GM12878 (cell line): ENCODE measurements around the gene SLCO3A1. TPM values are rescaled to one million over a fixed set of nuclear protein-coding genes. Genes with fewer than 3 reads are reported as not detected.

Source experiments
- ATAC-seq: fragments of 200-7000 bp; cut with Tn5 transposase; 3 replicates; pipeline ENCODE4 v1.9.1; 2020; ENCODE audit warnings: mild to moderate bottlenecking, moderate library complexity
- BruUV-seq: library from RNA; stranded (reverse); fragments of 400-500 nt; replicated peaks from 2 replicates; lab custom pipeline; 2021; lab: Mats Ljungman, UMichigan
- CTCF ChIA-PET: fragments of 300-600 bp; sonication (Branson Sonifier 250); formaldehyde crosslinking; extraction: SDS; loops from one replicate; lab custom pipeline; 2021; ENCODE audit warnings: inconsistent platforms; lab: Yijun Ruan, JAX
- POLR2A ChIA-PET: fragments of 350-600 bp; formaldehyde crosslinking; extraction: SDS; loops from one replicate; lab custom pipeline; 2021; ENCODE audit warnings: inconsistent platforms; lab: Charles Lee
- RAD21 ChIA-PET: fragments of 300-600 bp; sonication (Branson Sonifier 250); formaldehyde crosslinking; loops from one replicate; lab custom pipeline; 2023; ENCODE audit warnings: antibody characterized with exemption; ENCODE audit not compliant: unreplicated experiment; lab: Charles Lee
- SMC1A ChIA-PET: fragments of 300-600 bp; sonication (Branson Sonifier 250); formaldehyde crosslinking; loops from one replicate; lab custom pipeline; 2023; ENCODE audit not compliant: unreplicated experiment, uncharacterized antibody; lab: Charles Lee
- DNase-seq: peaks from one replicate; pipeline ENCODE4 v3.0.0-alpha.2; 2011; ENCODE audit warnings: low read depth, low spot score
- FAIRE-seq: peaks from 3 replicates; lab custom pipeline; 2011; peaks lifted over from hg19 to GRCh38; lab: Jason Lieb, UNC
- H2AFZ ChIP-seq: 2 replicates; pipeline ENCODE4 v1.6.0; 2011; ENCODE audit warnings: low read depth, low read length, control low read depth; ENCODE audit not compliant: control insufficient read depth
- H3K27ac ChIP-seq: 2 replicates; pipeline ENCODE4 v1.5.1; 2011; ENCODE audit warnings: control low read depth; ENCODE audit not compliant: control insufficient read depth, insufficient read depth
- H3K27me3 ChIP-seq, 2 experiments: replicated peaks in 1 of 2; 2 replicates each; pipeline versions ENCODE4 v1.6.0 to v1.6.1; 2011; ENCODE audit warnings: low read length in 1 of 2; ENCODE audit not compliant: control insufficient read depth in 2 of 2, insufficient read depth in 2 of 2
- H3K36me3 ChIP-seq, 2 experiments: 2 replicates each; pipeline ENCODE4 v1.5.1; 2011; ENCODE audit warnings: low read length in 1 of 2; ENCODE audit not compliant: control insufficient read depth in 2 of 2, insufficient read depth in 2 of 2
- H3K4me1 ChIP-seq: 2 replicates; pipeline ENCODE4 v1.6.1; 2011; ENCODE audit warnings: mild to moderate bottlenecking, low read length, moderate library complexity, mixed read lengths; ENCODE audit not compliant: control insufficient read depth, insufficient read depth
- H3K4me2 ChIP-seq: 2 replicates; pipeline ENCODE4 v1.6.0; 2011; ENCODE audit warnings: control low read depth; ENCODE audit not compliant: control insufficient read depth, insufficient read depth
- H3K4me3 ChIP-seq: fragments of 200-600 bp; sonication (generic); 2 replicates; pipeline ENCODE4 v1.5.1; 2016
- H3K79me2 ChIP-seq: 2 replicates; pipeline ENCODE4 v1.6.0; 2011; ENCODE audit warnings: low read length; ENCODE audit not compliant: control insufficient read depth, insufficient read depth
- H3K9ac ChIP-seq: 2 replicates; pipeline ENCODE4 v1.8.0; 2011; ENCODE audit warnings: low read length, control low read depth, mixed read lengths; ENCODE audit not compliant: control insufficient read depth, insufficient read depth
- H3K9me3 ChIP-seq: replicated peaks from 3 replicates; pipeline ENCODE4 v1.5.1; 2011; ENCODE audit warnings: mild to moderate bottlenecking, low read length; ENCODE audit not compliant: control insufficient read depth, insufficient read depth
- H4K20me1 ChIP-seq: 2 replicates; pipeline ENCODE4 v1.6.0; 2011; ENCODE audit not compliant: control insufficient read depth, insufficient read depth
- BHLHE40 ChIP-seq, 2 experiments: fragments of 450-650 bp in 1 of 2; IDR thresholded peaks; 2 replicates each; pipeline ENCODE4 v1.6.1; 2011 to 2017; ENCODE audit warnings: low read depth in 2 of 2, borderline replicate concordance in 1 of 2, improper control_type of control experiment in 1 of 2, low read length in 1 of 2, mild to moderate bottlenecking in 1 of 2
- CHD4 ChIP-seq: fragments of 200-600 bp; sonication (generic); IDR thresholded peaks from 2 replicates; pipeline ENCODE4 v1.6.1; 2016; ENCODE audit warnings: mild to moderate bottlenecking
- MYB ChIP-seq: fragments of 150-350 bp; IDR thresholded peaks from 2 replicates; pipeline ENCODE4 v1.6.1; 2014; ENCODE audit warnings: mild to moderate bottlenecking, low read depth, low read length, borderline replicate concordance
- NRF1 ChIP-seq: conservative IDR thresholded peaks from 2 replicates; pipeline ENCODE4 v1.6.1; 2011; ENCODE audit warnings: mild to moderate bottlenecking, low read depth, low read length, improper control_type of control experiment
- REST ChIP-seq: IDR thresholded peaks from 2 replicates; pipeline ENCODE4 v1.6.1; 2012; ENCODE audit warnings: mild to moderate bottlenecking, low read depth, low read length
- ZNF384 ChIP-seq: IDR thresholded peaks from 2 replicates; pipeline ENCODE4 v1.6.1; 2012; ENCODE audit warnings: low read depth, mild to moderate bottlenecking, low read length, improper control_type of control experiment, borderline replicate concordance
- WGBS: methylation state at CpG from one replicate; pipeline ENCODE4 v1.1.6; 2016; ENCODE audit warnings: low lambda C conversion rate; ENCODE audit not compliant: insufficient replicate concordance, insufficient coverage; ENCODE audit errors: missing lambda C conversion rate; 5-methylcytosine and 5-hydroxymethylcytosine counted together
- in situ Hi-C: fragments of 300-500 bp; cut with MboI; formaldehyde crosslinking; loops from 9 replicates; pipeline ENCODE4 v1.14.3; 2018; ENCODE audit warnings: mixed read lengths
- intact Hi-C: fragments of 100-400 bp; cut with micrococcal nuclease; formaldehyde crosslinking; loops from one replicate; pipeline ENCODE4 v1.14.2; 2022; ENCODE audit not compliant: unreplicated experiment
- polyA plus RNA-seq, 11 experiments: library from polyadenylated mRNA; depleted of rRNA in 4 of 11; unstranded in 6 of 11; stranded (reverse) in 5 of 11; fragments of >200 nt; fragmentation: Nextera tagmentation in 4 of 11; fragmentation: Illumina TruSeq in 1 of 11; extraction: Ambion mirVana in 4 of 11; extraction: Trizol in 1 of 11; gene quantifications; 1 replicate in 1 of 11; 2 replicates in 10 of 11; pipeline versions ENCODE4 v1.2.1 to v1.2.3, GENCODE V29; 2011 to 2016; ENCODE audit warnings: inconsistent platforms in 2 of 11, missing spikeins in 2 of 11, low read depth in 1 of 11
- total RNA-seq, 4 experiments: library from RNA; depleted of rRNA in 3 of 4; stranded (reverse); fragments of >200 nt in 3 of 4; fragmentation: Illumina TruSeq in 1 of 4; extraction: Trizol in 1 of 4; gene quantifications; 2 replicates each; pipeline versions ENCODE4 v1.2.1 to v1.2.3, GENCODE V29; 2013 to 2021
- TF ChIP-seq, protein P1 (sequence below): fragments of 450-650 bp; conservative IDR thresholded peaks from 2 replicates; pipeline ENCODE4 v1.6.1; 2017; ENCODE audit warnings: mild to moderate bottlenecking, moderate library complexity

SLCO3A1 gene
- total and polyA plus RNA-seq, 10 of the 15 experiments (the other 5 are each of a cell fraction or from before 2014, with no cell fraction given), result 0.05 to 5.9 (median 0.31) TPM

DNA sequence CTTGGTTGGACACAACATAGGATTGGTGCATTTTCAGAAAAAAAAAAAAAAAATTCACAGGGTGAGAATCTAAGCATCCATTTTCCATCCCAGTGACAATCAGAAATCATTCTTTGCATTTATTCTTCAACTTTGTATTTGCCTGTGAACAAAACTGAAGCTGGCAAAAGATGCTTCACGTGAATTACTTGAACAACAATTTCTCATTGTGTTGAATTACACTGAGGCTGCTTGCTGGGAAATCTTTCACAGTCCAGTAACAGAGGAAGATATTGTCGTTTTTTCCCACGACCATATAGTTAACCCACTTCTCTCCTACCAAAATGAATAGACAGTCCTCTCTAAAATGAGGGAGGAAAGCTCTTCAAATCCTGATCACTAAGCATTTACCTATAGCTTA lies 4.3 kb upstream of the SLCO3A1 start:
- H4K20me1 ChIP-seq, result no peaks in the 10 kb centered on the region
- H3K4me1 ChIP-seq, result no peaks in the 10 kb centered on the region; the same call in 1 of the 2 replicates
- intact Hi-C loops, result no loop called here
- RAD21 ChIA-PET, result interaction anchor here (0.9 kb wide), 1 partner anchor 26 kb away, joined by 3 read pairs; no protein-coding TSS in a partner anchor
- no peaks in the 10 kb centered on the region; the same call in 2 of the 3 replicates for H3K9me3 ChIP-seq
- SMC1A ChIA-PET, result interaction anchor here (0.7 to 2.5 kb wide), 4 partner anchors 9 to 544 kb away, joined by 3 to 6 read pairs (median 4); no protein-coding TSS in a partner anchor
- no peak overlapping the region for H3K27ac ChIP-seq
- ATAC-seq (no peak), DNase-seq (no peak), FAIRE-seq (no peak)
- no peaks in the 10 kb centered on the region for H3K79me2 ChIP-seq
- TF ChIP-seq ZNF384, result no peak
- TF ChIP-seq NRF1, result no peak
- no peak for TF ChIP-seq BHLHE40 (IDR thresholded peaks at IDR 0.05; ENCODE audit: borderline replicate concordance in 1 of 2, low read depth in 2 of 2, low read length in 1 of 2)
- no peak for TF ChIP-seq CHD4
- no peak for TF ChIP-seq REST
- TF ChIP-seq MYB, result no peak
- TF ChIP-seq, protein P1, sequence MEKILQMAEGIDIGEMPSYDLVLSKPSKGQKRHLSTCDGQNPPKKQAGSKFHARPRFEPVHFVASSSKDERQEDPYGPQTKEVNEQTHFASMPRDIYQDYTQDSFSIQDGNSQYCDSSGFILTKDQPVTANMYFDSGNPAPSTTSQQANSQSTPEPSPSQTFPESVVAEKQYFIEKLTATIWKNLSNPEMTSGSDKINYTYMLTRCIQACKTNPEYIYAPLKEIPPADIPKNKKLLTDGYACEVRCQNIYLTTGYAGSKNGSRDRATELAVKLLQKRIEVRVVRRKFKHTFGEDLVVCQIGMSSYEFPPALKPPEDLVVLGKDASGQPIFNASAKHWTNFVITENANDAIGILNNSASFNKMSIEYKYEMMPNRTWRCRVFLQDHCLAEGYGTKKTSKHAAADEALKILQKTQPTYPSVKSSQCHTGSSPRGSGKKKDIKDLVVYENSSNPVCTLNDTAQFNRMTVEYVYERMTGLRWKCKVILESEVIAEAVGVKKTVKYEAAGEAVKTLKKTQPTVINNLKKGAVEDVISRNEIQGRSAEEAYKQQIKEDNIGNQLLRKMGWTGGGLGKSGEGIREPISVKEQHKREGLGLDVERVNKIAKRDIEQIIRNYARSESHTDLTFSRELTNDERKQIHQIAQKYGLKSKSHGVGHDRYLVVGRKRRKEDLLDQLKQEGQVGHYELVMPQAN, result no peak
- POLR2A ChIA-PET, result no interaction called here
- 0% methylated on average over 3 of the region's 3 CpGs for WGBS
- no peak overlapping the region for H3K4me2 ChIP-seq
- CTCF ChIA-PET, result interaction anchor here (0.7 to 2.8 kb wide), 9 partner anchors 9 to 231 kb away, joined by 3 to 17 read pairs (median 3); no protein-coding TSS in a partner anchor
- no TSS peak for BruUV-seq
- H3K27me3 ChIP-seq, result peaks cover 0 to 6% of the 10 kb centered on the region in 2 experiments; a peak in 2 of 4 replicates
- in situ Hi-C loops, result no loop called here
- H3K4me3 ChIP-seq, result no peak overlapping the region
- H3K9ac ChIP-seq, result no peak overlapping the region
- no peaks in the 10 kb centered on the region for H3K36me3 ChIP-seq
- no peak overlapping the region for H2AFZ ChIP-seq
